Stimulated activated CD8-positive, alpha-beta memory T cell treated with anti-CD3 and anti-CD28 coated beads, Interleukin-7, amount 100 ng/mL, for 48 hours (primary cell): ENCODE results near the gene CRTC3.

Experiments used
- DNase-seq, 2 donors: peaks; one replicate each; pipeline ENCODE4 v3.0.0-alpha.2; 2020; ENCODE audit warnings: low read depth in 1 of 2; ENCODE audit errors: extremely low read depth in 1 of 2

The CRTC3 gene

DNA sequence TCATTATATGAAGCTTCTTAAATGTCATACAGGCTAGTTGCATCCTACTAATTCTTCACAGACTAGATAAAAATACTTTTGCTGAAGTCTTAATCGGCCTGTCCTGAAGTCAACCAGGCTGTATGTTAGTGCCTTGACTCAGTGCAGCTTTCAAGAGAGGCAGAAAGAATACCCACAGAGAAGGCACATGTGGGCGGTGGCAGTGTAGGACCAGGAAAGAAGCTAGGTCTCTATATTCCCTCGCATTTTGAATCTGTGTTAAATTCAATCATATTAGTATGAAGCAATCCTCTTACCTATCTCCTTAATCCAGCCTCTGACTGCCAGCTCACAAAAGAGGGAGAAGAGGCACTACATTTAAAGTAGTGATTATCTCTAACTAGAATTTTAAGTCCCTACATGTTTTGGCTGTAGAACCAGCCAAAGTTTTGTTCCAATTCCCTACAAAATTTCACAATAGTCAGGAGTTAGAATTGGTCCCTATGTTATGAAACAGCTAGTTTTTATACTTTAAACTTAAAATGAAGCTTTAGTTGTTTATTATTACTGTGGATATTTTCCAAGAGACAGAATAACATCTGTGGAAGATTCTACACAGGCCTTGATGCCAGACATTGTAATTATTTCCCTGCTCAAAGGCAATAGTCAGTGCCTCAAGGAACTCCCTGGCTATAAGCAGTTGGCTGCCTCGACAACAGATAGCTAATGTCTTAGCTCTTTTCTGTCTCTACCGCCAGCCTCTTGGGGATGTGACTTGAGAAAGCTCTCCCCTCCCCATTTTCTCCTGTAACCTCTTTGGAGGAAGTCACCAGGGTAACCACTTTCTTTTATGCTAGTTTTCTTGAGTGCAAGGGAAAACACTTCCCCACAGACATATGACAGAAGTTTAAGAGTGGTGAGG, 31.9 kb downstream of the CRTC3 start:
- DNase-seq: no peak

GRCh38 chr15:90562669-90563068, 32.9 kb downstream of the CRTC3 start:
- no peak for DNase-seq

DNA sequence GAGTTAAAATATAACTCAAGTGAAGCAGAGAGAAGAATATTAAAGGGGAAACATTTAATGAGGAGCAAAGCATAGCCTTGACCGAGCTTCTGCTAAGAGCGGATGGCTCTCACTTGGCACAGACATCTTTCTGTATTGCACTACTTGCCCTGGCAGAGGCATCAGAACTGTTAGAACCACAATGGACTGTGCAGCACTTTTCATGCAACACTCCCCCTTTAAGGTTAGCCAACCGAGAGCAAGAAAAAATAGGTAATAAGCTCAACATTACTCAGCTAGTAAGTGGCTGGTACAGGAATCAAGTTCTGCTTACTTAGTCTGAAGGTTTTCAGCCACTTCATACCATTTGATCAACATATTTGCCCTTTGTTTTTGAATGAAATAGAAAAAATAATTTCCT, 33.7 kb downstream of the CRTC3 start:
- DNase-seq: no peak

- DNase-seq: no peak
Measured at GRCh38 chr15:90564051-90564450, 34.3 kb downstream of the CRTC3 start.

GRCh38 chr15:90564590-90564989, 34.9 kb downstream of the CRTC3 start:
- no peak for DNase-seq

DNA sequence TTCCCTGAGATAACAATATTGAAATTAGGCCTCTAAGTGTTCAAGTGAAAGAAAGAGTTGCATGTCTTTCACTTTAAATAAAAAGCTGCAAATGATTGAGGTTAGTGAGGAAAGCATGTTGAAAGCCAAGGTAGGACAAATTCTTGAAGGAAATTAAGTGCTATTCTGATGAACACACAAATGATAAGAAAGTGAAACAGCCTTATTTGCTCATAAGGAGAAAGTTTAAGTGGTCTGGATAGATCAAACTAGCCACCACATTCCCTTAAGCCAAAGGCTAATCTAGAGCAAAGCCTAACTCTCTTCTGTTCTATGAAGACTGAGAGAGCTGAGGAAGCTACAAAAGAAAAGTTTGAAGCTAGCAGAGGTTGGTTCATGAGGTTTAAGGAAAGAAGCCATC, 36.1 kb downstream of the CRTC3 start:
- no peak for DNase-seq

DNA sequence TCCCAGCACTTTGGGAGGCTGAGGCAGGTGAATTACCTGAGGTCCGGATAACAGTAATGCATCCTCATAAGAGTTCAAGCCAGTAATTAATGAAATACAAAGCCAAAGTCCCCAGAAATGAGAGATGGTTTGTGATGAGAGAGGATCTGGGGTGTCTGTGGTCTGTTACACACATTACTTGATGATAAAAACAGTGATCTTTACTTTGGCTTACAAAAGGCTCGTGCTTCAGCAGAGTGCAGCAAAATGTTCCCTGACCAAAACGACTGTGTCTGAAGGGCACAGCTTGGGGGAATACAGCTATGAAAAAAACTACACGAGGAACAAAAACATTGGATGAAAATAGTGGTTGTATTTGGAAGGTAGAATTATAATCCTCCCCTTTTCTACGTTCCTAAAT, 40.9 kb downstream of the CRTC3 start:
- DNase-seq: no peak

- DNase-seq: no peak
Measured at GRCh38 chr15:90571063-90571541, 41.4 kb downstream of the CRTC3 start.

DNA sequence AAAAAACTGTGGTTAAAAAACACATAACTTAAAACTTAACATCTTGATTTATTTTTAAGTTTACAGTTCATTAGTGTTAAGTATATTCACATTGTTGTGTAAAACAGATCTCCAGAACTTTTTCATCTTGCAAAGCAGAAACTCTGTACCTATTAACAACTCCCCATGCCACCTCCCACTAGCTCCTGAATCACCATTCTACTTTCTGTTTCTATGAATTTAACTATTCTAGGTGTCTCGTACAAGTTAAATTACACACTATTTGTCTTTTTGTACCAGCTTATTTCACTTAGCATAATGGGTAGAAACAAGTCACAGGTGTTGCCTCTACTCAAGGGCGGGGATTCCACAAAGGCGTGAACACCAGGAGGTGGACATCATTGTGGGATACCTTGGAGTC, 43.2 kb downstream of the CRTC3 start:
- DNase-seq: no peak

DNA sequence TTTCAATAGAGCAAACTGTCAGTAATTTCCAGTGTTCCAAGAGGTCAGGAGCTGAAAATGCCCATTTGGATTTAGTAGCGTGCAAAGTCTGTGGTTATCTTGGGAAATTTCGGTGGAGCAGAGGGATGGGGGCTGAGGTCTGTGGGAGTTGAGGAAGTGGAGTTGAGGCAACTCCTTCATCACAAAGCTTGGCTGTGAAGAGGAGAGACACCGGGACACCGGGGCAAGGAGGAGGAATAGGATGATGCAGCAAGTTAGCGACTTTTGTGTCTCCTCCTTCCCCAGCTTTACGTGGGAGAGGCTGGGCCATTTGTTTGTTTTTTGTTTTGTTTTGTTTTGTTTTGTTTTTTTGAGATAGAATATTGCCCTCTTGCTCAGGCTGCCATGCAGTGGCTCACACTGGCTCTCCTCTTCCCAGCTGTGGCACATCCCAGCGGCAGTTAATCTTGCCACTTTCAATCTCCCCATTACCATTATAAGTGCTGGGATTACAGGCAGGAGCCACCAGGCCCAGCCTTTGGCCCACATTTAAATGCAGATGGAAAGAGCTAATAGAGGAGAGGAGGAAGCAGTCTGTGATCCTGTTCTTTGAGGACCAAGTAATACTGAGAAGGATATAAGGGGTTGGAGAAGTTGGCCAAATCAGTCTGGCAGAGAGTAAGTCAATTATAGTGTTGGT, 47.1 kb downstream of the CRTC3 start:
- no peak for DNase-seq

- DNase-seq: no peak
Measured at GRCh38 chr15:90579213-90579612, 49.5 kb downstream of the CRTC3 start.

DNA sequence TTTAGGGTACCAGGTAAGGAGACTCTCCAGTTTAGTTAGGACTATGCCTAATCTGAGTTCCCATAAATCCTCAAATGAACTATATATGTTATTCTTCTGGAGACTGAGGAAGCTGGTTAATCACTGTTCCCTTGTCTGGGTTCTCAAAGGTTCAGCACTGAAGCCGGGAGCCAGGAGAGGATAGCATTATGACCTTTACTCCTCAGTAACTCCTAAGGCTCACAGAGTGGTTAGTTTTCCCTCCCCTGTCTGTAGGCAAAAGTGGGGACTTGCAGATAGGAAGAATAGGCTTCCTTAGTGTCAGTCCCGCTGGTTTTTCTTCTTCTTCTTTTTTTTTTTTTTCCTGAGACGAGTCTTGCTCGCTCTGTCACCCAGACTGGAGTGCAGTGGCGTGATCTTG, 50.4 kb downstream of the CRTC3 start:
- DNase-seq: no peak

DNA sequence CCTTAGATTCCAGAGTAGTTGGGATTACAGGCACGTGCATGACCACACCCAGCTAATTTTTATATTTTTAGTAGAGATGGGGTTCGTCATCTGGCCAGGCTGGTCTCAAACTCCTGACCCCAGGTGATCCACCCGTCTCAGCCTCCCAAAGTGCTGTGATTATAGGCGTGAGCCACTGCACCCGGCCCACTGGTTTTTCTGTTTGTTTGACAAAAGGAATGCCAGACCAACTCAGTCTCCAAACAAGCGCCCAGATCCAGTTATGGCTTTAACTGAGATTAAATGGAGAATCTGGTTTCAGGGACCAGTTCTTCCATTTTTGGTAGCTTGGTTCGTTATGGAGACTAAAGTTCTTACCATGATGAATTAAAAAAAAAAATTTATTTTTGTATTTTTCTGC, 50.8 kb downstream of the CRTC3 start:
- DNase-seq: no peak

DNA sequence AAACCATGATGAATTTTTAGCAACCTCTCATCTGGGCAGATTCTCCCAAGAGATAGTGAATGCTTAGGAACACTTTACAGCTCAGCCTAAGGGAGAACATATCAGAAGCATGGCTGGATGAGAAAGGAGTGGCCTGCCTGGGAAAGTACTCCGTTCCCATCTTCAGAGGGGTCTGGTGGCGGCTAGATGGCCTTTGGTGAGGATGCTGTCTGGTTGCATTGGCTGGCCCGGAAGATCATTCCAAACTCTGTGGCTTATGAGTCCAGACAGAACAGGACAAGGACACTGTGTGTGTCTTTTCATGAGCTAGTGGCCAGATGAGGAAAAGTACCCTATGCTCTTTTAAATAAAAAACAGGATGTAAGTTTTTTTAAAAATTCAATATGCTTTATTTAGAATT, 51.2 kb downstream of the CRTC3 start:
- no peak for DNase-seq

DNA sequence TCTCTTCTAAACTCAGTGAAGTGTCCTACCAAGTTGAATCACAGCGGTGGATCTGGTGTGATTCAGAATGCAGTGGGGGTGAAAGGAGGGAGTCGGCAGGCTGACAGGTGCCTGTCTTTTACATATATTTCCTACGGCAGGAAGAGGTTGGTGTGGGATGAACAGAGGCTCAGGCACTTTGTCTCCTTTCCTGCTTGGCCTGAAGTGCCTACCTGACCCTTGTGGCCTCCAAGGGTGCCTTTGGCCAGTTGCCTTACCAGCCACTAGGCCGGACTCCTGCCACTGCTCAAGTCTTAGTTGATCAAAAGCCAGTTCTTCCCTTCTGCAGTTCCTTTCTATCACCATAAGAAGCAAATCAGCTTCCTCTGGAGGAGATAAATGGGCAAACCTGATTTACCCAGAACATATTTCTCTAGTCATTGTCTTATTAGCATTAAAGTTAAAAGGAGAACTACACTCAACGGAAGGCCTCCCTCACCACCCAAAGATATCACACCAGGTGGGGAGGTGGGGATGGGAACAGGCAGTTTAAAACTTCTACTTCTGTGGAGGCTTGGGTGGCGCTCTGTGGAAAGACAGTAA, 52.1 kb downstream of the CRTC3 start:
- DNase-seq: no peak

DNA sequence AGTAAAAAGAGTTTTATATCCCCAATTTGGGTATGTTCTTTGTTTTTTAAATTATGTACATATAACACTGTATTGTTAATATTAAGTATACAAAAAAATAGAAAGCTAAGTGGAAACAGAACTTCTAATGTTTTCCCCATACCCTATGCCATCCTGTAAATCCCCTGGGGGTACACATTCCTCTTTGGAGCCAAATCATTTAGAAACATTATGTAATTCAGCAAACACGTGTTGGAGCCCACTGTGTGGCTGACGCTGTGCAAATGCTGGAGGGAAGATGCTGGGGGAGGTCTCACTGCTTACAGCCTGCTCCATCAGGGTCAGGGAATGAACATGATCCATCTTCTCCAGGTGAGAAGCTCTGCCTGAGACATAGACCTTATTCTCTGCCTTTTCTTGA, 52.8 kb downstream of the CRTC3 start:
- DNase-seq: no peak

DNA sequence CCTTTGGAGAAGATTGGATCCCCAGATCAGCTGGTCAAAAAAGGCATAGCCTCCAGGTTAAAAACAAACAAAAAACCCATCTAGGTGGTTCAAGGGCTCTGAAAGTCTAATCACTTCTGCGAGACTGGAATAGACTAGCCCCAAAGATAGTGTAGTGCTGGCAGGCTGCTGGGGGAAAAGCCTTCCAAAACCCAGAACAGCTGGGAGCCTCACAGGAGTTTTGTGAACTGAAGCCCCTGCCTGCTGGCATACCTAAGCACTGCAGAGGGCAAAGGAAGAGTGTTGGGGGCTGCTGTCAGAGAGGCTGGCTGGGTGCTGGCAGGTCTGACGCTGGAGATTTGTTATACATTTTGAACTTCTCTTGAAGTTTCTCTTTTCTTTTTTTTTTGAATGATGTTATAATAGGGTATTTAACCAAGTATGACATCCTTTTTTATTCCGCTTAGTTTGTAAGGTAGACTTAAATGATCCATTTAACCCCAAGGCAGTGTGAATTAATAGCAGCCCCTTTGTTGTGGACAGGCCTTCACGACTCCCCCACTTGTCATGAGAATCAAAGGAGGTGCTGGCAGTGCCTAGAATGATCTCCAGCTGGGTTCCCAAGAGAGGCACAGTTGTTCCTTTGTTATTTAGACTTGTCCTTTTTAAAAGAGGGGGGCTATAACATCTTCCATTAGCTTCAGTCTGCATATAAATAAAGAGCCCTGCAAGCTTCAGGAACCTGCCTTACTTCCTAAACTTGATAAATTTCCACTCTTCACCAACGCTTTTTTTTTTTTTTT, 53.9 kb downstream of the CRTC3 start:
- no peak for DNase-seq

DNA sequence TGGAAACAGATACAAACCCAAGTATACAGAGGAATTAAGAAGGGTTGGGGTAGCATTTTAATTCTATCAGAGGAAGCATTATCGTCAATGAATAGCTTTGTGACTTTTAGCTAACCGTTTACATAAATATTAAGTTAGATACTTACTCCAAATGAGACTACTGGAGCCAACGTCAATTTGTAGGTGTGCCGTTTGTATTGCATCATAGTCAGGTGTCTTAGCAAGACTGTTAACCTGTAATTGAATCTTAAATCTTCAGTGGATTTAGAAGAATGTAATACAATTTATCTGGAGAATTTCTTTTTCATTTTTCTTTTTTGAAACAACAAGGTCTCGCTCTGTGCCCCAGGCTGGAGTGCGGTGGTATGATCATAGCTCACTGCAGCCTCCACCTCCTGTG, 55.1 kb downstream of the CRTC3 start:
- no peak for DNase-seq

DNA sequence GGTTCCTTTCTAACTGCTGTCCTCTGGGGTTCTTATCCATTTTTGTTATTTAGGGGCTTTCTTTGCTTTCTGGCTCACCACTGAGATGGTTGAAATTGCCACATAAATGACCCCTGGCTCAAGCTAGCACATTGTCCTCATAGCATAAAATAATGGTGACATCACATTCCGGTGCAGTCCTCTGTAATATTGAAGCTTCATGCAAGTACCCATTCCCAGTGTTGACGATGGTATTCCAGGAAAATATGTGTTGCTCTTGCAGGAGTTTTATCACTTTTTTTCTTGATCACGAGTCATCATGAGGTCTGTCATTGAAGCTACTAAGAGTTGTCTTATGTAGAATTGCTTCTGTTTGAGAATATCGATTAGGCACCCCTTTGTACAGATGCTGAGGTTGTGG, 56.1 kb downstream of the CRTC3 start:
- no peak for DNase-seq

DNA sequence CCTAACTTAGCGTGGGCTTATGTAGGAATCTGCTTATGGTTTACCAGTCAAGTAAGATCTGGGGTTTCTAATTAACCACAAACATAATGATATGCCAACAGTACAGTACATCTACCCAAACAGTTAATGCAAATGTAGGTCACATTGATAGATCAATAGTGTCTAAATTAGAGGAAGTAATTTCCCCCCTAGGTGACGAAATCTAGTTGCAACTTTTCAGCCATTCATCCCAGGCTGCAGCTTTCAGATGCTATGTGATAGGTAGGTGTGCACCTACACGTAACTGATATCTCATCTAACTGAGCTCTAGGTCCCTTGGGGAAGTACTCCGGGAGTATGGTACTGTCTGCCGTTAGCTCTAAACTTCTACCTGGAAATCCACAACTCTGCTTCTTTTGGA, 57.2 kb downstream of the CRTC3 start:
- DNase-seq: no peak

DNA sequence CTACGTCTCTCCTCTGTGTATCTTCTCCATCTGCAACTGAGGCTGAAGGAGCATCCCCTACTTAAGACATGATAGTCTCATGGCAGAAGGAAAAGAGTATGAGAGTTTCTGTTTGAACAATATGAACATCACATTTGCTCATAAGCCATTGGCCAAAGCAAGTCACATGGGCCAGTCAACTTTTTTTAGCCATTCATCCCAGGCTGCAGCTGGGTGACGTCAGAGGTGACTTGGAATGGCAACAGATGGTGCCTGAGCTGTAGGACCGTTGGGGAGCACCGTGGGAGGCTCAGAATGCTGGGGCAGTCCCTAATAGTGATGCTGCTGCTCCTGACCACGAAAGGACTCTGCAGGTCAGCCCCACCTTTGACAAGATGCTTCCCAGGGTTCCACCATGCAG, 58.7 kb downstream of the CRTC3 start:
- no peak for DNase-seq
